ENCODE results near the gene EP400.

DNA sequence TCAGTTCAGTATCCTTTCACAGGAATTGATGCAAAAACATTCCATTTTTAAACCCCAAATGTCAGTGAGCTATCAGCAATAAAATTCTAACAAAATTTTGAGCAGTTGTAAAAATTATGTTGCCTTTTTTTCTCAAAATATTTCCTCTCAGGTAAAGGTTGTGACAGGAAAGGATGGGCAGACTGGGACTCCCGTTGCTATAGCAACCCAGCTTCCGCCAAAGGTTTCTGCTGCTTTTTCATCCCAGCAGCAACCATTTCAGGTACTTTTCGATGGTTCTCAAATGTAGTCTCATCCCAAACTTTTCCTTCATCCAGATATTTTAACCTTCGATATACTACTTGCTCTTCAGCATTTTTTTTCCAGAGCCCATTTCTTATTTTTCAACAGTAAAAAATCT is 13.6 kb downstream of the EP400 start:
- TF ChIP-seq POLR2A (IDR thresholded peaks at IDR 0.05) (no peak), POLR2AphosphoS5 (IDR thresholded peaks at IDR 0.05) (no peak), EP300 (IDR thresholded peaks at IDR 0.05) (no peak)
- TF ChIP-seq, protein P1, sequence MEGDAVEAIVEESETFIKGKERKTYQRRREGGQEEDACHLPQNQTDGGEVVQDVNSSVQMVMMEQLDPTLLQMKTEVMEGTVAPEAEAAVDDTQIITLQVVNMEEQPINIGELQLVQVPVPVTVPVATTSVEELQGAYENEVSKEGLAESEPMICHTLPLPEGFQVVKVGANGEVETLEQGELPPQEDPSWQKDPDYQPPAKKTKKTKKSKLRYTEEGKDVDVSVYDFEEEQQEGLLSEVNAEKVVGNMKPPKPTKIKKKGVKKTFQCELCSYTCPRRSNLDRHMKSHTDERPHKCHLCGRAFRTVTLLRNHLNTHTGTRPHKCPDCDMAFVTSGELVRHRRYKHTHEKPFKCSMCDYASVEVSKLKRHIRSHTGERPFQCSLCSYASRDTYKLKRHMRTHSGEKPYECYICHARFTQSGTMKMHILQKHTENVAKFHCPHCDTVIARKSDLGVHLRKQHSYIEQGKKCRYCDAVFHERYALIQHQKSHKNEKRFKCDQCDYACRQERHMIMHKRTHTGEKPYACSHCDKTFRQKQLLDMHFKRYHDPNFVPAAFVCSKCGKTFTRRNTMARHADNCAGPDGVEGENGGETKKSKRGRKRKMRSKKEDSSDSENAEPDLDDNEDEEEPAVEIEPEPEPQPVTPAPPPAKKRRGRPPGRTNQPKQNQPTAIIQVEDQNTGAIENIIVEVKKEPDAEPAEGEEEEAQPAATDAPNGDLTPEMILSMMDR (IDR thresholded peaks at IDR 0.05) = no peak
